Spleen (tissue), 11 donors: ENCODE results near the gene STAT4. TPM values are rescaled to one million over a fixed set of nuclear protein-coding genes. Genes with fewer than 3 reads are reported as not detected.

Experiments
- DNase-seq: peaks from one replicate; pipeline ENCODE4 v3.0.0-alpha.2; 2020
- H3K27ac ChIP-seq, 8 donors: fragments of 200-600 bp; sonication (generic) in 7 of 8; 1 replicate in 4 of 8; 2 replicates in 4 of 8; pipeline versions ENCODE4 v1.5.0 to v1.8.0; 2016 to 2021; ENCODE audit warnings: inconsistent platforms in 4 of 8, mild to moderate bottlenecking in 4 of 8, moderate library complexity in 1 of 8
- H3K27me3 ChIP-seq, 7 donors: fragments of 200-600 bp; sonication (generic) in 6 of 7; replicated peaks in 1 of 7; 1 replicate in 4 of 7; 2 replicates in 3 of 7; pipeline versions ENCODE4 v1.5.0 to v1.8.0; 2016 to 2021; ENCODE audit warnings: inconsistent platforms in 3 of 7, mild to moderate bottlenecking in 1 of 7
- H3K36me3 ChIP-seq, 6 donors: fragments of 200-600 bp; sonication (generic) in 5 of 6; 1 replicate in 4 of 6; 2 replicates in 2 of 6; pipeline versions ENCODE4 v1.5.0 to v1.8.0; 2016 to 2021; ENCODE audit warnings: inconsistent platforms in 2 of 6
- H3K4me1 ChIP-seq, 6 donors: fragments of 200-600 bp; sonication (generic) in 5 of 6; 1 replicate in 3 of 6; 2 replicates in 3 of 6; pipeline versions ENCODE4 v1.5.0 to v1.8.0; 2016 to 2021; ENCODE audit warnings: inconsistent platforms in 3 of 6
- H3K4me3 ChIP-seq, 8 donors: fragments of 200-600 bp; sonication (generic) in 7 of 8; 1 replicate in 4 of 8; 2 replicates in 4 of 8; pipeline versions ENCODE4 v1.5.0 to v1.8.0; 2016 to 2021; ENCODE audit warnings: inconsistent platforms in 4 of 8, mild to moderate bottlenecking in 4 of 8, moderate library complexity in 2 of 8
- H3K9me3 ChIP-seq, 8 donors: fragments of 200-600 bp; sonication (generic) in 7 of 8; 1 replicate in 4 of 8; 2 replicates in 4 of 8; pipeline versions ENCODE4 v1.5.0 to v1.8.0; 2016 to 2021; ENCODE audit warnings: inconsistent platforms in 4 of 8
- CTCF ChIP-seq, 11 experiments: fragments of 200-600 bp in 7 of 11; fragments of 450-650 bp in 4 of 11; sonication (generic) in 4 of 11; IDR thresholded peaks in 8 of 11; conservative IDR thresholded peaks in 3 of 11; 1 replicate in 7 of 11; 2 replicates in 4 of 11; pipeline versions ENCODE4 v1.4.0 to v1.8.0; 2016 to 2021; ENCODE audit warnings: antibody characterized with exemption in 11 of 11, inconsistent platforms in 4 of 11, mild to moderate bottlenecking in 1 of 11
- POLR2A ChIP-seq, 3 donors: fragments of 450-650 bp; IDR thresholded peaks; one replicate each; pipeline ENCODE4 v1.5.1; 2017; ENCODE audit warnings: antibody characterized with exemption in 3 of 3, mild to moderate bottlenecking in 1 of 3
- POLR2AphosphoS5 ChIP-seq, 3 donors: sonication (generic); formaldehyde crosslinking; IDR thresholded peaks; one replicate each; pipeline ENCODE4 v1.5.1; 2017; ENCODE audit warnings: antibody characterized with exemption in 3 of 3
- WGBS, 5 donors: extraction: QIAGEN DNeasy Blood & Tissue Kit in 3 of 5; methylation state at CpG; one replicate each; pipeline versions ENCODE4 v1.1.5 to v1.1.7; 2013 to 2018; 5-methylcytosine and 5-hydroxymethylcytosine counted together
- intact Hi-C: fragments of 100-400 bp; cut with DNase I; formaldehyde crosslinking; loops from one replicate; pipeline ENCODE4 v1.15.0; 2023; ENCODE audit warnings: low total_unique reads
- polyA plus RNA-seq, 3 donors: library from polyadenylated mRNA; stranded (reverse); fragments of 200-250 nt; gene quantifications; one replicate each; pipeline ENCODE4 v1.2.1, GENCODE V29; 2013
- total RNA-seq, 7 donors: library from RNA; depleted of rRNA in 3 of 7; stranded (reverse); fragments of >200 nt in 3 of 7; fragmentation: NEBNext Ultra II Directional in 4 of 7; extraction: Animal tissue kit (Norgen Biotek cat#: 25700) in 4 of 7; gene quantifications; one replicate each; pipeline versions ENCODE4 v1.1.0 to v1.2.1, GENCODE V29; 2016 to 2021
- donor health status: healthy with polysubstance abuse.
- donor health status: DM: no; HTN: no; CAD: no; lungs with moderate emphysema.
- donor health status: DM: no; HTN: no; CAD: no.
- donor health status: Bipolar disorder and iron deficiency.
- donor health status: healthy.
- donor health status: DM: no; HTN: no; CAD: no.
- donor health status: DM: yes; HTN: yes; CAD: no.

Gene STAT4
- total and polyA plus RNA-seq, 10 donors: 4.0 to 36.7 (median 25.6) TPM

GRCh38 chr2:191038241-191038725, 112.5 kb downstream of the STAT4 start:
- H3K4me3 ChIP-seq: no peak overlapping the region
- H3K9me3 ChIP-seq: no peaks in the 10 kb centered on the region
- H3K4me1 ChIP-seq: peaks cover 0 to 16% (median 5%) of the 10 kb centered on the region in 6 donors
- peak in 1 of 3 donors; percentile 9 for TF ChIP-seq POLR2AphosphoS5 (IDR thresholded peaks at IDR 0.05)
- TF ChIP-seq POLR2A (IDR thresholded peaks at IDR 0.05): no peak
- no peak for TF ChIP-seq CTCF (IDR thresholded peaks at IDR 0.05 in 8 of 11, conservative IDR thresholded peaks at IDR 0.05 in 3 of 11)
- no peaks in the 10 kb centered on the region for H3K27me3 ChIP-seq
- intact Hi-C loops: loop anchor here (10.0 kb wide), 1 partner anchor 253 kb away; no protein-coding TSS in a partner anchor
- 25 to 52% (median 37%) methylated on average over 2 of the region's 2 CpGs for WGBS, 5 donors
- no peak for DNase-seq
- H3K36me3 ChIP-seq: peaks cover 0 to 42% (median 3%) of the 10 kb centered on the region in 6 donors
- H3K27ac ChIP-seq: peak overlapping the region in 6 of 8 donors; percentile 5 to 59 (median 26)

- TF ChIP-seq POLR2AphosphoS5 (IDR thresholded peaks at IDR 0.05) (no peak), POLR2A (IDR thresholded peaks at IDR 0.05) (no peak), CTCF (IDR thresholded peaks at IDR 0.05 in 8 of 11, conservative IDR thresholded peaks at IDR 0.05 in 3 of 11) (no peak)
- peaks cover 0 to 24% (median 10%) of the 10 kb centered on the region in 6 donors for H3K4me1 ChIP-seq
- no peaks in the 10 kb centered on the region for H3K27me3 ChIP-seq
- no peak for DNase-seq
- no peaks in the 10 kb centered on the region for H3K9me3 ChIP-seq
- peaks cover 0 to 51% (median 3%) of the 10 kb centered on the region in 6 donors for H3K36me3 ChIP-seq
- WGBS, 5 donors: 90 to 95% (median 93%) methylated on average over 4 of the region's 4 CpGs
- intact Hi-C loops: loop anchor here (10.0 kb wide), 1 partner anchor 253 kb away; no protein-coding TSS in a partner anchor
- H3K27ac ChIP-seq: peak overlapping the region in 3 of 8 donors; percentile 8 to 59 (median 56)
- no peak overlapping the region for H3K4me3 ChIP-seq
Observed at GRCh38 chr2:191037351-191037750, 113.4 kb downstream of the STAT4 start.

- intact Hi-C loops: loop anchor here (10.0 kb wide), 1 partner anchor 252 kb away; no protein-coding TSS in a partner anchor
- no peak for TF ChIP-seq CTCF (IDR thresholded peaks at IDR 0.05 in 8 of 11, conservative IDR thresholded peaks at IDR 0.05 in 3 of 11)
- no peak for TF ChIP-seq POLR2A (IDR thresholded peaks at IDR 0.05)
- TF ChIP-seq POLR2AphosphoS5 (IDR thresholded peaks at IDR 0.05): no peak
- H3K9me3 ChIP-seq: no peaks in the 10 kb centered on the region
- no peak for DNase-seq
- no peaks in the 10 kb centered on the region for H3K27me3 ChIP-seq
- no peak overlapping the region for H3K4me3 ChIP-seq
- no peak overlapping the region for H3K27ac ChIP-seq
- peaks cover 0 to 29% (median 10%) of the 10 kb centered on the region in 6 donors for H3K4me1 ChIP-seq
- 79 to 94% (median 92%) methylated on average over 2 of the region's 2 CpGs for WGBS, 5 donors
- H3K36me3 ChIP-seq: peaks cover 0 to 55% (median 7%) of the 10 kb centered on the region in 6 donors
Observed at GRCh38 chr2:191036363-191036762, 114.4 kb downstream of the STAT4 start.

- WGBS, 5 donors: 59 to 72% (median 65%) methylated on average over 8 of the region's 8 CpGs
- peaks cover 0 to 41% (median 7%) of the 10 kb centered on the region in 6 donors for H3K36me3 ChIP-seq
- H3K9me3 ChIP-seq: no peaks in the 10 kb centered on the region
- peak overlapping the region in 7 of 8 donors; percentile 7 to 45 (median 22) for H3K27ac ChIP-seq
- peaks cover 8 to 52% (median 30%) of the 10 kb centered on the region in 6 donors for H3K4me1 ChIP-seq
- intact Hi-C loops: loop anchor here (10.0 kb wide), 1 partner anchor 248 kb away; no protein-coding TSS in a partner anchor
- TF ChIP-seq CTCF (IDR thresholded peaks at IDR 0.05 in 8 of 11, conservative IDR thresholded peaks at IDR 0.05 in 3 of 11): no peak
- no peak for TF ChIP-seq POLR2A (IDR thresholded peaks at IDR 0.05)
- no peak for TF ChIP-seq POLR2AphosphoS5 (IDR thresholded peaks at IDR 0.05)
- no peak for DNase-seq
- no peaks in the 10 kb centered on the region for H3K27me3 ChIP-seq
- no peak overlapping the region for H3K4me3 ChIP-seq
Observed at GRCh38 chr2:191032588-191033429, 118.0 kb downstream of the STAT4 start.
